Mammary epithelial cell (primary cell): Measurements from ENCODE around the gene CTPS2.

ENCODE experiments used
- EZH2 ChIP-seq: IDR thresholded peaks from 2 replicates; pipeline ENCODE4 v1.6.1; 2012; ENCODE audit warnings: low read length, inconsistent platforms, borderline replicate concordance
- TF ChIP-seq, protein P1 (sequence below), 2 donors: IDR thresholded peaks in 1 of 2; conservative IDR thresholded peaks in 1 of 2; 2 replicates each; pipeline ENCODE4 v1.5.1; 2011 to 2012; ENCODE audit warnings: inconsistent platforms in 2 of 2, low read length in 2 of 2, mild to moderate bottlenecking in 2 of 2, control low read depth in 1 of 2, low read depth in 1 of 2; ENCODE audit not compliant: insufficient read depth in 1 of 2; ENCODE audit errors: extremely low read depth in 1 of 2

DNA sequence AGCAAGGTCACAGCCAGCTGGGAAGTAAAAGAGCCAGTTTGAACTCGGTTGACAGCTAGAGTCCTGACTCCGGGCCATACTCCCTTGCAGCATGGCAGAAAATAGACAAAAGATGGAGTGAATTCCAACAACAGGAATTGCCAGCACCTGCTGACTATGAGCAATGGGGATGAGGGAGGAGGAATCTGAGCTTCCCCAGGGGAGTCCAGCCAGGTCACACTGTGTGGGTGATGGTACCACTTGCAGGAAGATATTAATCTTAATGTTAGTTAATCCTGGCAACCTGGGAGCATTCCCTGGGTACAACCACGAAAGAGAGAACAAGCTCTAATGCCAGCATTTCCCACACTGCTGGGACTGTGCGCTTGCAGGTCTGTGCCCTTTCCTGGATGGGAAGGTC, 110.6 kb downstream of the CTPS2 start:
- TF ChIP-seq, protein P1, sequence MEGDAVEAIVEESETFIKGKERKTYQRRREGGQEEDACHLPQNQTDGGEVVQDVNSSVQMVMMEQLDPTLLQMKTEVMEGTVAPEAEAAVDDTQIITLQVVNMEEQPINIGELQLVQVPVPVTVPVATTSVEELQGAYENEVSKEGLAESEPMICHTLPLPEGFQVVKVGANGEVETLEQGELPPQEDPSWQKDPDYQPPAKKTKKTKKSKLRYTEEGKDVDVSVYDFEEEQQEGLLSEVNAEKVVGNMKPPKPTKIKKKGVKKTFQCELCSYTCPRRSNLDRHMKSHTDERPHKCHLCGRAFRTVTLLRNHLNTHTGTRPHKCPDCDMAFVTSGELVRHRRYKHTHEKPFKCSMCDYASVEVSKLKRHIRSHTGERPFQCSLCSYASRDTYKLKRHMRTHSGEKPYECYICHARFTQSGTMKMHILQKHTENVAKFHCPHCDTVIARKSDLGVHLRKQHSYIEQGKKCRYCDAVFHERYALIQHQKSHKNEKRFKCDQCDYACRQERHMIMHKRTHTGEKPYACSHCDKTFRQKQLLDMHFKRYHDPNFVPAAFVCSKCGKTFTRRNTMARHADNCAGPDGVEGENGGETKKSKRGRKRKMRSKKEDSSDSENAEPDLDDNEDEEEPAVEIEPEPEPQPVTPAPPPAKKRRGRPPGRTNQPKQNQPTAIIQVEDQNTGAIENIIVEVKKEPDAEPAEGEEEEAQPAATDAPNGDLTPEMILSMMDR (conservative IDR thresholded peaks at IDR 0.05 in 1 of 2, IDR thresholded peaks at IDR 0.05 in 1 of 2; ENCODE audit: extremely low read depth in 1 of 2, insufficient read depth in 1 of 2, low read depth in 1 of 2, low read length in 2 of 2) = no peak
- TF ChIP-seq EZH2 = no peak
